Measurements from ENCODE around the gene COL24A1.
"Not testable (repeated sequence)": the region's sequence is repeated elsewhere in the genome, so short reads cannot be mapped to it uniquely, and the experiment has no call there.

The COL24A1 gene

GRCh38 chr1:85777021-85777420 lies 379.6 kb downstream of the COL24A1 start:
- not testable (repeated sequence) for DNase-seq

- no peak for DNase-seq
Measured at GRCh38 chr1:85762804-85763203, 393.8 kb downstream of the COL24A1 start.

GRCh38 chr1:85756864-85757263 lies 399.7 kb downstream of the COL24A1 start:
- no peak for DNase-seq

- no peak for DNase-seq
Measured at GRCh38 chr1:85748120-85748519, 408.5 kb downstream of the COL24A1 start.

GRCh38 chr1:85746777-85747176 lies 409.8 kb downstream of the COL24A1 start:
- DNase-seq: no peak

GRCh38 chr1:85743814-85744213 lies 412.8 kb downstream of the COL24A1 start:
- no peak for DNase-seq

- no peak for DNase-seq
Measured at GRCh38 chr1:85734931-85735330, 421.6 kb downstream of the COL24A1 start.

GRCh38 chr1:85718678-85719340 lies 437.8 kb downstream of the COL24A1 start:
- no peak for DNase-seq

- DNase-seq: not testable (repeated sequence)
Measured at GRCh38 chr1:85714418-85715114, 442.0 kb downstream of the COL24A1 start.

- DNase-seq: no peak
Measured at GRCh38 chr1:85708829-85709227, 447.7 kb downstream of the COL24A1 start.

GRCh38 chr1:85707990-85708828 lies 448.4 kb downstream of the COL24A1 start, which contains the start of gene ZNHIT6:
TSS of gene ZNHIT6 (minus strand) at chr1:85708433. CDS start at chr1:85708284, 149 bp downstream.
- peak; percentile 84 to 86 for DNase-seq

- DNase-seq: peak in 1 of 2 donors; percentile 16
Measured at GRCh38 chr1:85707267-85707989, 449.1 kb downstream of the COL24A1 start.

- no peak for DNase-seq
Measured at GRCh38 chr1:85705940-85706339, 450.6 kb downstream of the COL24A1 start.

- DNase-seq: no peak
Measured at GRCh38 chr1:85700422-85700821, 456.1 kb downstream of the COL24A1 start.

GRCh38 chr1:85697895-85698294 lies 458.7 kb downstream of the COL24A1 start:
- no peak for DNase-seq

- DNase-seq: no peak
Measured at GRCh38 chr1:85692730-85693314, 463.8 kb downstream of the COL24A1 start.

GRCh38 chr1:85689775-85690404 lies 466.7 kb downstream of the COL24A1 start:
- DNase-seq: no peak

- no peak for DNase-seq
Measured at GRCh38 chr1:85683292-85684025, 473.1 kb downstream of the COL24A1 start.

GRCh38 chr1:85681087-85681486 lies 475.5 kb downstream of the COL24A1 start:
- DNase-seq: no peak
